HepG2 (cell line): ENCODE results near the gene THOC6. TPM values are rescaled to one million over a fixed set of nuclear protein-coding genes. Genes with fewer than 3 reads are reported as not detected.

Source experiments
- ARID5B ChIP-seq: IDR thresholded peaks from 2 replicates; pipeline ENCODE4 v1.4.0; 2020; ENCODE audit warnings: mild to moderate bottlenecking, missing genetic modification reagents
- ATRX ChIP-seq: sonication (generic); formaldehyde crosslinking; IDR thresholded peaks from 2 replicates; pipeline ENCODE4 v1.4.0; 2020; ENCODE audit warnings: missing genetic modification reagents, borderline replicate concordance
- FOSL2 ChIP-seq: sonication (generic); formaldehyde crosslinking; IDR thresholded peaks from 2 replicates; pipeline ENCODE4 v1.4.0; 2020; ENCODE audit warnings: missing genetic modification reagents
- HNF1A ChIP-seq, 2 experiments: sonication (generic) in 1 of 2; formaldehyde crosslinking in 1 of 2; IDR thresholded peaks; 2 replicates each; pipeline versions ENCODE4 v1.4.0 to v1.6.1; 2016 to 2020; ENCODE audit warnings: borderline replicate concordance in 1 of 2, low read depth in 1 of 2, mild to moderate bottlenecking in 1 of 2, missing genetic modification reagents in 1 of 2
- HNF1B ChIP-seq: sonication (generic); formaldehyde crosslinking; IDR thresholded peaks from 2 replicates; pipeline ENCODE4 v1.5.1; 2020; ENCODE audit warnings: mild to moderate bottlenecking, moderate library complexity, missing genetic modification reagents
- MXD3 ChIP-seq: IDR thresholded peaks from 2 replicates; pipeline ENCODE4 v1.6.1; 2016; ENCODE audit warnings: mild to moderate bottlenecking, missing biosample characterization, missing genetic modification reagents
- PATZ1 ChIP-seq: sonication (generic); formaldehyde crosslinking; IDR thresholded peaks from 2 replicates; pipeline ENCODE4 v1.4.0; 2020; ENCODE audit warnings: missing genetic modification reagents
- PBX3 ChIP-seq: sonication (generic); formaldehyde crosslinking; IDR thresholded peaks from 2 replicates; pipeline ENCODE4 v1.8.1; 2023; ENCODE audit warnings: missing genetic modification reagents, inconsistent platforms, borderline replicate concordance
- POLR2A ChIP-seq, 2 experiments: IDR thresholded peaks; 2 replicates each; pipeline ENCODE4 v1.6.1; 2011; ENCODE audit warnings: low read depth in 2 of 2, low read length in 2 of 2, mild to moderate bottlenecking in 1 of 2, moderate library complexity in 1 of 2; ENCODE audit not compliant: insufficient read depth in 1 of 2
- SAP130 ChIP-seq: IDR thresholded peaks from 2 replicates; pipeline ENCODE4 v1.6.1; 2016; ENCODE audit warnings: low read depth
- SIN3B ChIP-seq: fragments of 150-350 bp; IDR thresholded peaks from 2 replicates; pipeline ENCODE4 v1.6.1; 2014; ENCODE audit warnings: low read length
- ZNF20 ChIP-seq: sonication (generic); formaldehyde crosslinking; IDR thresholded peaks from 2 replicates; pipeline ENCODE4 v1.4.0; 2020; ENCODE audit warnings: mild to moderate bottlenecking, moderate library complexity, missing genetic modification reagents
- ZNF292 ChIP-seq: sonication (generic); formaldehyde crosslinking; IDR thresholded peaks from 2 replicates; pipeline ENCODE4 v1.8.1; 2022; ENCODE audit warnings: mild to moderate bottlenecking, low read depth, missing genetic modification reagents, borderline replicate concordance
- ZNF777 ChIP-seq: sonication (generic); formaldehyde crosslinking; IDR thresholded peaks from 2 replicates; pipeline ENCODE4 v1.4.0; 2020; ENCODE audit warnings: missing genetic modification reagents
- polyA plus RNA-seq, 8 experiments: library from polyadenylated mRNA; depleted of rRNA in 3 of 8; stranded (reverse) in 7 of 8; unstranded in 1 of 8; fragments of >200 nt; fragmentation: Illumina TruSeq in 4 of 8; extraction: Trizol in 4 of 8; gene quantifications; 2 replicates each; pipeline versions ENCODE4 v1.2.1 to v1.2.3, GENCODE V29; 2011 to 2016; ENCODE audit warnings: low read depth in 4 of 8, missing spikeins in 1 of 8, mixed read lengths in 1 of 8; ENCODE audit not compliant: insufficient read depth in 1 of 8
- total RNA-seq, 5 experiments: library from RNA; depleted of rRNA; stranded (reverse); fragments of >200 nt; fragmentation: Illumina TruSeq; extraction: Trizol; gene quantifications; 2 replicates each; pipeline ENCODE4 v1.2.3, GENCODE V29; 2016; ENCODE audit warnings: low read depth in 1 of 5

THOC6 gene
- total and polyA plus RNA-seq, 2 of the 13 experiments (the other 11 are each of a cell fraction or from before 2014, with no cell fraction given) = 32.1 to 37.0 TPM

GRCh38 chr16:3027983-3028715 lies 4.3 kb downstream of the THOC6 start (continued):
- TF ChIP-seq POLR2A (IDR thresholded peaks at IDR 0.05; ENCODE audit: insufficient read depth in 1 of 2, low read depth in 2 of 2, low read length in 2 of 2) (peak; percentile 23 to 48; a peak in 2 of 4 replicates), ATRX (no peak), ZNF292 (CRISPR knock-in tag) (0 out of 2 replicates have a peak, but pooled peaks have one; percentile 25), PBX3 (CRISPR knock-in tag) (no peak), PATZ1 (CRISPR knock-in tag) (peak; percentile 47; the same call in 1 of the 2 replicates), HNF1A (IDR thresholded peaks at IDR 0.05; ENCODE audit: low read depth) (no peak), HNF1A (CRISPR knock-in tag; IDR thresholded peaks at IDR 0.05; ENCODE audit: borderline replicate concordance) (0 out of 2 replicates have a peak, but pooled peaks have one; percentile 27), ARID5B (CRISPR knock-in tag) (peak; percentile 10; the same call in 1 of the 2 replicates), FOSL2 (peak; percentile 51; the same call in 1 of the 2 replicates), SAP130 (CRISPR knock-in tag) (peak; percentile 78), SIN3B (no peak), MXD3 (CRISPR knock-in tag) (no peak), ZNF20 (CRISPR knock-in tag) (no peak), ZNF777 (CRISPR knock-in tag) (peak; percentile 49; the same call in 1 of the 2 replicates), HNF1B (peak; percentile 37; the same call in 1 of the 2 replicates)
